Astrocyte (in vitro differentiated cells and primary cell): ENCODE results near the gene KLK5. TPM values are rescaled to one million over a fixed set of nuclear protein-coding genes. Genes with fewer than 3 reads are reported as not detected.
A peak's percentile ranks its signal among the peaks of the same experiment; 100 is the strongest.

Experiments
- DNase-seq: peaks from one replicate; pipeline ENCODE4 v3.0.0-alpha.2; 2010; ENCODE audit warnings: low read depth
- FAIRE-seq: peaks from 2 replicates; lab custom pipeline; 2011; peaks lifted over from hg19 to GRCh38; lab: Jason Lieb, UNC
- H2AFZ ChIP-seq: 2 replicates; pipeline ENCODE4 v1.6.0; 2012; ENCODE audit warnings: low read depth, low read length, inconsistent platforms
- H3K27ac ChIP-seq: 2 replicates; pipeline ENCODE4 v1.5.1; 2011; ENCODE audit warnings: low read depth, low read length, inconsistent platforms
- H3K27me3 ChIP-seq: 2 replicates; pipeline ENCODE4 v1.6.0; 2011; ENCODE audit warnings: low read length, inconsistent platforms; ENCODE audit not compliant: insufficient read depth
- H3K36me3 ChIP-seq: 2 replicates; pipeline ENCODE4 v1.5.1; 2011; ENCODE audit warnings: low read length, inconsistent platforms; ENCODE audit not compliant: insufficient read depth
- H3K4me1 ChIP-seq: 2 replicates; pipeline ENCODE4 v1.5.1; 2011; ENCODE audit warnings: low read length, inconsistent platforms; ENCODE audit not compliant: insufficient read depth
- H3K4me2 ChIP-seq: 2 replicates; pipeline ENCODE4 v1.6.0; 2012; ENCODE audit warnings: low read length, inconsistent platforms
- H3K4me3 ChIP-seq: 2 replicates; pipeline ENCODE4 v1.5.1; 2011; ENCODE audit warnings: low read depth, mild to moderate bottlenecking, low read length, inconsistent platforms; ENCODE audit not compliant: insufficient read depth
- H3K79me2 ChIP-seq: 2 replicates; pipeline ENCODE4 v1.6.0; 2012; ENCODE audit warnings: mild to moderate bottlenecking, low read length, inconsistent platforms; ENCODE audit not compliant: insufficient read depth
- H3K9ac ChIP-seq: 2 replicates; pipeline ENCODE4 v1.6.0; 2012; ENCODE audit warnings: mild to moderate bottlenecking, low read length, inconsistent platforms
- H3K9me3 ChIP-seq: 2 replicates; pipeline ENCODE4 v1.5.1; 2012; ENCODE audit warnings: low read depth, mild to moderate bottlenecking, low read length, inconsistent platforms; ENCODE audit not compliant: insufficient read depth
- H4K20me1 ChIP-seq: 2 replicates; pipeline ENCODE4 v1.6.0; 2012; ENCODE audit warnings: low read length, inconsistent platforms; ENCODE audit not compliant: insufficient read depth
- H3K27ac Mint-ChIP-seq: one replicate; pipeline ENCODE4 v1.8.0; 2021; ENCODE audit warnings: mild to moderate bottlenecking, mixed read lengths; ENCODE audit not compliant: unreplicated experiment
- H3K27me3 Mint-ChIP-seq: one replicate; pipeline ENCODE4 v1.8.0; 2021; ENCODE audit warnings: low read depth, mixed read lengths; ENCODE audit not compliant: unreplicated experiment
- H3K36me3 Mint-ChIP-seq: one replicate; pipeline ENCODE4 v1.8.0; 2021; ENCODE audit warnings: low read depth, mixed read lengths; ENCODE audit not compliant: unreplicated experiment
- H3K4me1 Mint-ChIP-seq: one replicate; pipeline ENCODE4 v1.8.0; 2021; ENCODE audit warnings: low read depth, mixed read lengths; ENCODE audit not compliant: unreplicated experiment
- H3K4me3 Mint-ChIP-seq: one replicate; pipeline ENCODE4 v1.8.0; 2021; ENCODE audit warnings: mild to moderate bottlenecking, moderate library complexity, mixed read lengths; ENCODE audit not compliant: unreplicated experiment
- H3K9me3 Mint-ChIP-seq: one replicate; pipeline ENCODE4 v1.8.0; 2021; ENCODE audit warnings: mild to moderate bottlenecking, mixed read lengths; ENCODE audit not compliant: unreplicated experiment
- CTCF ChIP-seq: IDR thresholded peaks from 2 replicates; pipeline ENCODE4 v1.5.1; 2011; ENCODE audit warnings: low read depth, mild to moderate bottlenecking, inconsistent platforms, low read length, moderate library complexity; ENCODE audit not compliant: insufficient read depth
- EZH2 ChIP-seq: IDR thresholded peaks from 2 replicates; pipeline ENCODE4 v1.6.1; 2012; ENCODE audit warnings: mild to moderate bottlenecking, low read length, inconsistent platforms; ENCODE audit not compliant: insufficient read depth
- total RNA-seq: library from RNA; stranded (reverse); gene quantifications from 2 replicates; pipeline ENCODE4 v1.2.1, GENCODE V29; 2021

KLK5 gene
- total RNA-seq, 1 donor from 2014 or later: not detected

DNA sequence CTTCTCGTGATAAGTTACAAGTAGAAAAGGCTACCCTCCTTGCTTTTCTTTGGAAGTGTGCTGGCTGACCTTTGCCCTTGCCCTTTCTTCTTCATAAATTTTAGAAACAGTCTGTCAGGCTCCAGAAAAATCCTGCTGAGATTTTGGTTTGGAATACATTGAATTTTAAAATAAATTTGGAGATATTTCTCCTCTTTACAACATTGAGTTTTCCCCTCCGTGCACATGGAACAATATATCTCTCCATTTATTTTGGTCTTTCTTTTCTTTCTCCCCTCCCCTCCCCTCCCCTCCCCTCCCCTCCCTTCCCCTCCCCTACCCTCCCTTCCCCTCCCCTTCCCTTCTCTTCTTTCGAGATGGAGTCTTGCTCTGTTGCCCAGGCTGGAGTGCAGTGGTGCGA, 50.2 kb downstream of the KLK5 start:
- no peak overlapping the region for H3K27ac Mint-ChIP-seq
- Histone ChIP-seq H3K9ac (no peak overlapping the region), H3K79me2 (no peaks in the 10 kb centered on the region), H3K36me3 (no peaks in the 10 kb centered on the region), H3K27ac (no peak overlapping the region), H4K20me1 (no peaks in the 10 kb centered on the region), H3K27me3 (peaks cover 2% of the 10 kb centered on the region), H2AFZ (no peak overlapping the region), H3K4me3 (no peak overlapping the region), H3K4me1 (no peaks in the 10 kb centered on the region), H3K9me3 (no peaks in the 10 kb centered on the region), H3K4me2 (no peak overlapping the region)
- peaks cover 3% of the 10 kb centered on the region for H3K9me3 Mint-ChIP-seq
- peaks cover 2% of the 10 kb centered on the region for H3K4me1 Mint-ChIP-seq
- DNase-seq (no peak), FAIRE-seq (no peak)
- peaks cover 26% of the 10 kb centered on the region for H3K27me3 Mint-ChIP-seq
- TF ChIP-seq EZH2 (no peak), CTCF (no peak)
- H3K4me3 Mint-ChIP-seq: no peak overlapping the region
- H3K36me3 Mint-ChIP-seq: no peaks in the 10 kb centered on the region

- H3K9ac ChIP-seq: no peak overlapping the region
- DNase-seq: no peak
- no peaks in the 10 kb centered on the region for H3K79me2 ChIP-seq
- Mint-ChIP-seq H3K9me3 (peaks cover 5% of the 10 kb centered on the region), H3K27ac (peak overlapping the region; percentile 66), H3K27me3 (peaks cover 11% of the 10 kb centered on the region), H3K36me3 (no peaks in the 10 kb centered on the region), H3K4me1 (peaks cover 2% of the 10 kb centered on the region), H3K4me3 (no peak overlapping the region)
- TF ChIP-seq EZH2 (no peak), CTCF (no peak)
- H3K9me3 ChIP-seq: no peaks in the 10 kb centered on the region
- H3K27ac ChIP-seq: no peak overlapping the region
- H3K27me3 ChIP-seq: no peaks in the 10 kb centered on the region
- no peak overlapping the region for H2AFZ ChIP-seq
- no peak overlapping the region for H3K4me3 ChIP-seq
- no peak for FAIRE-seq
- no peak overlapping the region for H3K4me2 ChIP-seq
- no peaks in the 10 kb centered on the region for H3K4me1 ChIP-seq
- no peaks in the 10 kb centered on the region for H4K20me1 ChIP-seq
- no peaks in the 10 kb centered on the region for H3K36me3 ChIP-seq
Measured at GRCh38 chr19:50899569-50899968, 53.3 kb downstream of the KLK5 start.

- no peak overlapping the region for H3K27ac ChIP-seq
- FAIRE-seq: no peak
- peaks cover 14% of the 10 kb centered on the region for H3K27me3 Mint-ChIP-seq
Measured at GRCh38 chr19:50898018-50898417, 54.8 kb downstream of the KLK5 start.

More at GRCh38 chr19:50898018-50898417, 54.8 kb downstream of the KLK5 start:
- no peak overlapping the region for H2AFZ ChIP-seq
- H3K27ac Mint-ChIP-seq: no peak overlapping the region
- no peak for DNase-seq
- no peak overlapping the region for H3K4me3 Mint-ChIP-seq
- peaks cover 12% of the 10 kb centered on the region for H3K9me3 Mint-ChIP-seq
- no peak overlapping the region for H3K4me3 ChIP-seq
- H3K36me3 Mint-ChIP-seq: no peaks in the 10 kb centered on the region
- no peak overlapping the region for H3K4me2 ChIP-seq
- H4K20me1 ChIP-seq: no peaks in the 10 kb centered on the region
- no peaks in the 10 kb centered on the region for H3K4me1 ChIP-seq
- H3K27me3 ChIP-seq: no peaks in the 10 kb centered on the region
- H3K79me2 ChIP-seq: no peaks in the 10 kb centered on the region
- no peaks in the 10 kb centered on the region for H3K9me3 ChIP-seq
- TF ChIP-seq CTCF (no peak), EZH2 (no peak)
- H3K36me3 ChIP-seq: no peaks in the 10 kb centered on the region
- no peak overlapping the region for H3K9ac ChIP-seq
- H3K4me1 Mint-ChIP-seq: peaks cover 2% of the 10 kb centered on the region
